ENCODE results near the gene INO80.
"Not testable (repeated sequence)": the region's sequence is repeated elsewhere in the genome, so short reads cannot be mapped to it uniquely, and the experiment has no call there.

The INO80 gene

GRCh38 chr15:41102854-41103253, 13.2 kb downstream of the INO80 start:
- no peak for DNase-seq (ENCODE audit: low read depth in 1 of 2, low spot score in 1 of 2)
- in situ Hi-C loops (cut with HindIII; ENCODE audit: low pct_unique_long_range_greater_than_20kb, low sequenced_read_pairs): no loop called here
- TF ChIP-seq JUND (IDR thresholded peaks at IDR 0.05; ENCODE audit: low read depth): no peak

- in situ Hi-C loops (cut with HindIII; ENCODE audit: low pct_unique_long_range_greater_than_20kb, low sequenced_read_pairs): no loop called here
- DNase-seq (ENCODE audit: low read depth in 1 of 2, low spot score in 1 of 2): no peak
- TF ChIP-seq JUND (IDR thresholded peaks at IDR 0.05; ENCODE audit: low read depth): no peak
Observed at GRCh38 chr15:41096178-41096577, 19.9 kb downstream of the INO80 start.

GRCh38 chr15:41085029-41085428, 31.1 kb downstream of the INO80 start:
- no peak for DNase-seq (ENCODE audit: low read depth in 1 of 2, low spot score in 1 of 2)
- TF ChIP-seq JUND (IDR thresholded peaks at IDR 0.05; ENCODE audit: low read depth): no peak
- in situ Hi-C loops (cut with HindIII; ENCODE audit: low pct_unique_long_range_greater_than_20kb, low sequenced_read_pairs): no loop called here

DNA sequence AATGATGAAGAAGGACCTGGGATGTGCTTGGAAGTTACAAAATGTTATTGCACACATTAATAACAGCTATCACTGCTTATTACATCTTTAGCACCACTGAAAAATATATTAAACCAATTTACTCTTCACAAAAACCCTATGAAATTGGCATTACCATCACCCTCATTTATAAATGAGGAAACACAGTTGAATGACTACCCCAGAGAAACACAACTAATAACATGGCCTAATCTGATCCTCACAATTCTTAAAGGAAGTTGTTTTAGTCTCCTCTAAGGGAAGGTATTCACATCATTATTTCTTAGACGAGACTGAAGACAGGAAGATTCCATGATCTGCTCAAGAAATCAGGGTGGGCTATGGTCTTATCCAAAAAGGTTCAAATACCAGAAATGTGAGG, 35.9 kb downstream of the INO80 start:
- no peak for DNase-seq (ENCODE audit: low read depth in 1 of 2, low spot score in 1 of 2)
- in situ Hi-C loops (cut with HindIII; ENCODE audit: low pct_unique_long_range_greater_than_20kb, low sequenced_read_pairs): no loop called here
- no peak for TF ChIP-seq JUND (IDR thresholded peaks at IDR 0.05; ENCODE audit: low read depth)

GRCh38 chr15:41079717-41080116, 36.4 kb downstream of the INO80 start:
- no peak for TF ChIP-seq JUND (IDR thresholded peaks at IDR 0.05; ENCODE audit: low read depth)
- in situ Hi-C loops (cut with HindIII; ENCODE audit: low pct_unique_long_range_greater_than_20kb, low sequenced_read_pairs): no loop called here

GRCh38 chr15:41078879-41079278, 37.2 kb downstream of the INO80 start:
- in situ Hi-C loops (cut with HindIII; ENCODE audit: low pct_unique_long_range_greater_than_20kb, low sequenced_read_pairs); DNase-seq (ENCODE audit: low read depth in 1 of 2, low spot score in 1 of 2): not testable (repeated sequence)

More at GRCh38 chr15:41079717-41080116, 36.4 kb downstream of the INO80 start:
- no peak for DNase-seq (ENCODE audit: low read depth in 1 of 2, low spot score in 1 of 2)

GRCh38 chr15:41078125-41078524, 38.0 kb downstream of the INO80 start:
- TF ChIP-seq JUND (IDR thresholded peaks at IDR 0.05; ENCODE audit: low read depth): no peak
- DNase-seq (ENCODE audit: low read depth in 1 of 2, low spot score in 1 of 2): no peak
- in situ Hi-C loops (cut with HindIII; ENCODE audit: low pct_unique_long_range_greater_than_20kb, low sequenced_read_pairs): no loop called here

DNA sequence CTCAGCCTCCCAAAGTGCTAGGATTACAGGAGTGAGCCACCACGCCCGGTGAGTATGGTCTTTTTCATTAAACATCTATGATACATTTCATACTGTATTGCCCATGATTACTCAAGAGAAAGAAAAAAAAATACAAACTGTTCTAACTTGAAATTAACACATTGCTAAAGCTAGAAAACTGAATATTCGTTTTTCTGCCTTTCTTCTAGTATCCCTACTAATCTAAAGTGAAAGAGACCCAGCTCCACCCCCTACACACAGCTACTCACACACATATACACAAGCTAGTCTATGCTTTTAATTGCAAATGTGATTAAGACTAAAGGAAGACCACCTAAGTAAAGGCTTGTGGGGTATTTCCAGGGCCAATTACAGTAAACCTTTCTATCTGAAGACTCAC, 43.1 kb downstream of the INO80 start:
- no peak for DNase-seq (ENCODE audit: low read depth in 1 of 2, low spot score in 1 of 2)
- no peak for TF ChIP-seq JUND (IDR thresholded peaks at IDR 0.05; ENCODE audit: low read depth)
- in situ Hi-C loops (cut with HindIII; ENCODE audit: low pct_unique_long_range_greater_than_20kb, low sequenced_read_pairs): no loop called here

DNA sequence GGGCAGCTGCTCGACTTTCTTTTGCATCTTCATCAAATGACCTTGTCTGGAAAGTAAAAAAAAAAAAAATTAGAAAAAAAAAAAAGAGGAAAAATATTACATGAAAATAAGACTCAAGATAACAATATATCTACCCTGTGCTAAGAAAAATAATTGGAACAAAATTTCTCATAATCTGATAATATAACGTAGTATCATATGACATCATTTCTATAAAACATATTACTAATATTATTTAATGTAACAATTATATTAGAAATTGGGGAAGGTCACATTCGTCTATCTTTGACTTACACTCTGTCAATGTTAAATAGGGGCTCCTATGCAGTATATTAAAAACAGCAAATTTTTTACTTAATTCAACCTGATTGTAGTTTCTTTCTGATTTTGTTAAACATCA, 44.1 kb downstream of the INO80 start:
- TF ChIP-seq JUND (IDR thresholded peaks at IDR 0.05; ENCODE audit: low read depth): no peak
- in situ Hi-C loops (cut with HindIII; ENCODE audit: low pct_unique_long_range_greater_than_20kb, low sequenced_read_pairs): no loop called here
- no peak for DNase-seq (ENCODE audit: low read depth in 1 of 2, low spot score in 1 of 2)

DNA sequence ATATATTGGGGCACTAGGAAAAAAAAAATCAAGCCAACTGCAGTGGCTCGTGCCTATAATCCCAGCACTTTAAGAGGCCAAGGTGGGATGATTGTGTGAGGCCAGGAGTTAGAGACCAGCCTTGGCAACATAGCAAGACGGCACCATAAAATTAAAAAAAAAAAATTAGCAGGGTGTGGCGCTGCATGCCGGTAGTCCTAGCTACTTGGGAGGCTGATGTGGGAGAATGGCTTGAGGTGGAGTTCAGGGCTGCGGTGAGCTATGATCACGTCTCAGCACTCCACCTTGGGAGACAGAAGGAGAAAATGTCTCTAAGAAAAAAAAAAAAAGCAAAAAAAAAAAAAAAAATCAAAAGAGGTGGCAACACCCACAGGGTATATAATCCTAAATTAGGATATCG, 49.6 kb downstream of the INO80 start:
- in situ Hi-C loops (cut with HindIII; ENCODE audit: low pct_unique_long_range_greater_than_20kb, low sequenced_read_pairs): no loop called here
- TF ChIP-seq JUND (IDR thresholded peaks at IDR 0.05; ENCODE audit: low read depth): no peak
- no peak for DNase-seq (ENCODE audit: low read depth in 1 of 2, low spot score in 1 of 2)

- in situ Hi-C loops (cut with HindIII; ENCODE audit: low pct_unique_long_range_greater_than_20kb, low sequenced_read_pairs): no loop called here
- TF ChIP-seq JUND (IDR thresholded peaks at IDR 0.05; ENCODE audit: low read depth): no peak
- DNase-seq (ENCODE audit: low read depth in 1 of 2, low spot score in 1 of 2): no peak
Observed at GRCh38 chr15:41061667-41062066, 54.4 kb downstream of the INO80 start.

DNA sequence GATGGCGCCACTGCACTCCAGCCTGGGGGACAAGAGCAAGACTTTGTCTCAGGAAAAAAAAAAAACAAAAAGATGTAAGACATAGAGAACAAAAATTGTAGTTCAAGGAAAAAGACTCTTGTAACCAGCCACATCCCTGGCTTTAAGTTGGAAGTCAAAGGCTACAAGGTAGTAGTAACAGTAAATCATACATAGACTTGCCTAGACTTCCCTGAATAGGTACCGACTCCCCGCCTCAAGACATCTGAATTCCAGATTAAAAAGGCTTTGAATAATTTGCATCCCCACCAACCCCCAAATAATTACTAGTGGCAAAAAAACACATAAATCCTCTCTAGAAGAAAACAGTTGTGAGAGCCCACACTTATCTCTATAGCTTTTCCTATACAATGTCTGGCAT, 55.6 kb downstream of the INO80 start:
- in situ Hi-C loops (cut with HindIII; ENCODE audit: low pct_unique_long_range_greater_than_20kb, low sequenced_read_pairs): no loop called here
- no peak for TF ChIP-seq JUND (IDR thresholded peaks at IDR 0.05; ENCODE audit: low read depth)
- no peak for DNase-seq (ENCODE audit: low read depth in 1 of 2, low spot score in 1 of 2)

DNA sequence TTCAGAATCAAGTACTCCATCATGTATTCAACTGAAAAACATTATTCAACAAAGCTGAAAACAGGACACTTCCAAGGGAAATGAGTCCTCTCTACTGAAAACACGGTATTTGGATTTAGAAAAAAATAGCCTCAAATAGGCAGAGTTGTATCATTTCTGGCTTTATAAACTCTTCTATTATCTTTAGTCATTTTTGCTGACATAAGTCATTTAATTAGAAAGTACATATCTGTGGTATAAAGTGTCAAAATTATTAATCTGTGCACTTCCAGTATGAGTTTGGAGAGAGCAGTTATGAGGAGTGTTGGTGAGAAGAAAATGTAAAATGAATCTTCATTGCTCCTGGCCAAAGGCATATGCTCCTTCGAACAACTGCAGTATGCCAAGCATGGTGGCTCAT, 59.3 kb downstream of the INO80 start:
- in situ Hi-C loops (cut with HindIII; ENCODE audit: low pct_unique_long_range_greater_than_20kb, low sequenced_read_pairs): no loop called here
- DNase-seq (ENCODE audit: low read depth in 1 of 2, low spot score in 1 of 2): no peak
- TF ChIP-seq JUND (IDR thresholded peaks at IDR 0.05; ENCODE audit: low read depth): no peak

GRCh38 chr15:41055706-41056105, 60.4 kb downstream of the INO80 start:
- no peak for DNase-seq (ENCODE audit: low read depth in 1 of 2, low spot score in 1 of 2)
- in situ Hi-C loops (cut with HindIII; ENCODE audit: low pct_unique_long_range_greater_than_20kb, low sequenced_read_pairs): no loop called here
- no peak for TF ChIP-seq JUND (IDR thresholded peaks at IDR 0.05; ENCODE audit: low read depth)
